ENCODE results near the gene KIAA0319L. TPM values are rescaled to one million over a fixed set of nuclear protein-coding genes. Genes with fewer than 3 reads are reported as not detected.

KIAA0319L gene
- total RNA-seq, 1 experiment from 2014 or later, result 20.9 TPM

DNA sequence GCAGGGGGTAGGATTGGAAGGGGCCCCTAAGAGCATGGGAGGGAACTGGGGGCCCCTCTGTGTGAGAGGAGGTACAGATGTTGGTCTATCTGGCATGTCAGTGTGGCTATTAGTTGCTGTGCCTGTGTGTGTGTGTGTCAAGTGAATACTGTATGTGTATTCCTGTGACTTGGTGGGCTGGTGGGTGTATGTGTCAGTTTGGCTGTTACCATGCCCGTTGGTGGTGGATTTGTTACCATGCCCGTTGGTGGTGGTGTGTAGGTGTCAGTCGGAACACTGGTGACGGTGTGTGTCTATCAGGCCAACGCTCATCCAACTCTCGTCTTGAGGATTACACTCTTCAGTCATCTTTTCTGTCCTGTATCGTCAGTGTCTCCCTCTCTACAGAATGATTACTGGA is 38.5 kb upstream of the KIAA0319L start:
- no TSS peak for BruUV-seq (replicated peaks)
- H3K27me3 ChIP-seq (ENCODE audit: low read length), result no peaks in the 10 kb centered on the region
- POLR2A ChIA-PET (ENCODE audit: unreplicated experiment), result no interaction called here
- CTCF ChIA-PET, result no interaction called here
- no peak overlapping the region for H2AFZ ChIP-seq (ENCODE audit: low read length)
- no peaks in the 10 kb centered on the region for H4K20me1 ChIP-seq (ENCODE audit: low read length)
- peaks cover 17% of the 10 kb centered on the region for H3K36me3 ChIP-seq (ENCODE audit: low read depth, low read length)
- no peak overlapping the region for H3K4me3 ChIP-seq (ENCODE audit: low read length)
- no peak for TF ChIP-seq CTCF (conservative IDR thresholded peaks at IDR 0.05; ENCODE audit: low read depth, low read length)
- TF ChIP-seq EZH2 (IDR thresholded peaks at IDR 0.05; ENCODE audit: low read length, unreplicated experiment), result no peak
- no peaks in the 10 kb centered on the region for H3K9me3 ChIP-seq (ENCODE audit: low read length)
- no peaks in the 10 kb centered on the region for H3F3A ChIP-seq (ENCODE audit: low read length, unreplicated experiment)
- no peaks in the 10 kb centered on the region for H3K79me2 ChIP-seq (ENCODE audit: low read length)
- no peak overlapping the region for H3K27ac ChIP-seq (ENCODE audit: low read length)
- no peak overlapping the region for H3K4me2 ChIP-seq (ENCODE audit: low read length)
- intact Hi-C loops (cut with micrococcal nuclease), result no loop called here
- no peaks in the 10 kb centered on the region for H3K4me1 ChIP-seq (ENCODE audit: insufficient read depth, low read length)
- no peaks in the 10 kb centered on the region for H3K9me2 ChIP-seq (replicated peaks; ENCODE audit: low read length)
- DNase-seq (no peak), ATAC-seq (no peak)
- no peak overlapping the region for H3K9ac ChIP-seq (ENCODE audit: low read length)

DNA sequence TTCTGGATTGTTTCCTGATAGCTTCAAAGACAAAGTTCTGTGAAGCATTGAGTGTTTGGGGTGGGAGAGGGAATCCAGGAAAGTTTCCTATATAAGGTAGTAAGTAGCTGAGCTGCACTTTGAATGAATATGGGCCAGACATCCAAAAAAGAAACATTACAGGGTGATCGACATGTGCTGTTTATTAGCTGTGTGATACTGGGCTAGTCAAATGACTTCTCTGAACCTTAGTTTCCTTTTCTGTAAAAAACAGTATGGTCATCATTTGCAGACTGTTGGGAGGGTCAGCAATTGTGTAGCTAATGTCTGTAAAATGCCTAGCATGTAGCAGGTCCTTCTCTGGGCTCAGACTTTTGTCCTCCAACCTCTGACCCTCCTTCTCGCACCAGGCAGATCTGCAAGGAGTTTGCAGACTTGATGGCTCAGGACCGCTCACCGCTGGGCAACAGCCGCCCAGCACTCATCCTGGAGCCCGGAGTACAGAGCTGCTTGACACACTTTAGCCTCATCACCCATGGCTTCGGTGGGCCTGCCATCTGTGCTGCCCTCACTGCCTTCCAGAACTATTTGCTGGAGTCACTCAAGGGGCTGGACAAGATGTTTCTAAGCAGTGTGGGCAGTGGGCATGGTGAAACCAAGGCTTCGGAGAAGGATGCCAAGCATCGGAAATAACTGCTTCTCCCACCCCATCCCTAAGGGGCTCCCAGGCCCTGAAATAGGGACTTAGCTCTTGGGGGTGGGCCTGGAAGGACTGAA is 37.0 kb upstream of the KIAA0319L start:
- Histone ChIP-seq H3K79me2 (ENCODE audit: low read length) (no peaks in the 10 kb centered on the region), H3K27ac (ENCODE audit: low read length) (no peak overlapping the region), H3K9me3 (ENCODE audit: low read length) (no peaks in the 10 kb centered on the region), H3K27me3 (ENCODE audit: low read length) (no peaks in the 10 kb centered on the region), H3K36me3 (ENCODE audit: low read depth, low read length) (peaks cover 8% of the 10 kb centered on the region), H3K4me1 (ENCODE audit: insufficient read depth, low read length) (no peaks in the 10 kb centered on the region), H4K20me1 (ENCODE audit: low read length) (no peaks in the 10 kb centered on the region), H3K9me2 (replicated peaks; ENCODE audit: low read length) (no peaks in the 10 kb centered on the region), H3K9ac (ENCODE audit: low read length) (no peak overlapping the region), H3K4me3 (ENCODE audit: low read length) (no peak overlapping the region), H3F3A (ENCODE audit: low read length, unreplicated experiment) (no peaks in the 10 kb centered on the region), H3K4me2 (ENCODE audit: low read length) (no peak overlapping the region), H2AFZ (ENCODE audit: low read length) (no peak overlapping the region)
- ChIA-PET POLR2A (ENCODE audit: unreplicated experiment) (no interaction called here), CTCF (interaction anchor here (0.7 kb wide), 1 partner anchor 25 kb away, joined by 3 read pairs; no protein-coding TSS in a partner anchor)
- BruUV-seq (replicated peaks), result no TSS peak
- ATAC-seq, result no peak
- intact Hi-C loops (cut with micrococcal nuclease), result no loop called here
- TF ChIP-seq CTCF (conservative IDR thresholded peaks at IDR 0.05; ENCODE audit: low read depth, low read length) (no peak), EZH2 (IDR thresholded peaks at IDR 0.05; ENCODE audit: low read length, unreplicated experiment) (no peak), EZH2phosphoT487 (IDR thresholded peaks at IDR 0.05; ENCODE audit: borderline replicate concordance, low read length) (no peak)
- DNase-seq, result no peak

GRCh38 chr1:35592991-35593769 is 36.0 kb upstream of the KIAA0319L start:
- ChIA-PET POLR2A (ENCODE audit: unreplicated experiment) (no interaction called here), CTCF (interaction anchor here (0.7 kb wide), 1 partner anchor 24 kb away, joined by 3 read pairs; no protein-coding TSS in a partner anchor)
- Histone ChIP-seq H3K27me3 (ENCODE audit: low read length) (no peaks in the 10 kb centered on the region), H3K27ac (ENCODE audit: low read length) (no peak overlapping the region), H3K36me3 (ENCODE audit: low read depth, low read length) (peaks cover 4% of the 10 kb centered on the region; the same call in 1 of the 2 replicates), H3K4me3 (ENCODE audit: low read length) (no peak overlapping the region), H3K4me2 (ENCODE audit: low read length) (no peak overlapping the region), H3K9ac (ENCODE audit: low read length) (no peak overlapping the region), H3K79me2 (ENCODE audit: low read length) (no peaks in the 10 kb centered on the region), H3K4me1 (ENCODE audit: insufficient read depth, low read length) (no peaks in the 10 kb centered on the region), H3K9me2 (replicated peaks; ENCODE audit: low read length) (no peaks in the 10 kb centered on the region), H4K20me1 (ENCODE audit: low read length) (no peaks in the 10 kb centered on the region), H3F3A (ENCODE audit: low read length, unreplicated experiment) (no peaks in the 10 kb centered on the region), H3K9me3 (ENCODE audit: low read length) (no peaks in the 10 kb centered on the region), H2AFZ (ENCODE audit: low read length) (no peak overlapping the region)
- intact Hi-C loops (cut with micrococcal nuclease), result no loop called here
- no TSS peak for BruUV-seq (replicated peaks)
- ATAC-seq (no peak), DNase-seq (no peak)
- TF ChIP-seq CTCF (conservative IDR thresholded peaks at IDR 0.05; ENCODE audit: low read depth, low read length) (no peak), EZH2 (IDR thresholded peaks at IDR 0.05; ENCODE audit: low read length, unreplicated experiment) (no peak), EZH2phosphoT487 (IDR thresholded peaks at IDR 0.05; ENCODE audit: borderline replicate concordance, low read length) (no peak)

Measured in PC-3 (cell line).